Stimulated activated naive CD8-positive, alpha-beta T cell treated with anti-CD3 and anti-CD28 coated beads, Interleukin-15, amount 100 ng/mL, for 72 hours (primary cell): ENCODE results near the gene EFCAB12.
A peak's percentile ranks its signal among the peaks of the same experiment; 100 is the strongest.

Experiments used
- ATAC-seq: fragments of 150-1000 bp; cut with Tn5 transposase; 2 replicates; pipeline ENCODE4 v1.10.0; 2021; ENCODE audit warnings: mild to moderate bottlenecking, moderate library complexity
- DNase-seq, 2 donors: peaks; one replicate each; pipeline ENCODE4 v3.0.0; 2021 to 2022
- H3K27ac Mint-ChIP-seq, 2 donors: one replicate each; pipeline ENCODE4 v1.8.0; 2022; ENCODE audit warnings: mild to moderate bottlenecking in 2 of 2, mixed read lengths in 2 of 2, moderate library complexity in 2 of 2
- H3K27me3 Mint-ChIP-seq: one replicate; pipeline ENCODE4 v1.8.0; 2022; ENCODE audit warnings: mixed read lengths
- H3K4me1 Mint-ChIP-seq: one replicate; pipeline ENCODE4 v1.8.0; 2022; ENCODE audit warnings: mild to moderate bottlenecking, mixed read lengths
- H3K4me3 Mint-ChIP-seq, 2 donors: one replicate each; pipeline ENCODE4 v1.8.0; 2022; ENCODE audit warnings: mild to moderate bottlenecking in 2 of 2, mixed read lengths in 2 of 2, moderate library complexity in 1 of 2
- H3K9me3 Mint-ChIP-seq, 2 donors: one replicate each; pipeline ENCODE4 v1.8.0; 2022; ENCODE audit warnings: mixed read lengths in 2 of 2

Gene EFCAB12

DNA sequence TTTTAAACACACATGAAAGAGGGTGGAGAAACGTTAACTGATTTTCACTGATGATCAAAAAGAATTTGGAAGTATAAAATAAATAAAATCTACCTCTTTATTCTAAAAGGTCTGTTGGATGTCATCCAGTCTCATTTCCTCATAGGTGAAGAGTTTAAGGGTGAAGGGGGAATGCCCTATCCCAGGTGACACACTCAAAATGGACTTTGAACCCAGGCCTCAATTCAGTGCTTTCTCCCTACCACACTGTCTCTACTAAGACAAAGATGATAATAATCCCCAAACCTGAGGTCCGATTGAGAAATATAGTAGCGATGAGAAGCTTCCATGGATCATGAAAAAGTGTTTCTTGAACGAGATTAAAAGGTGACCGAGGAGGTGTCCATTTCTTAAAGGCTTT is 5.1 kb upstream of the EFCAB12 start:
- no peak for ATAC-seq
- H3K4me3 Mint-ChIP-seq: no peak overlapping the region
- no peak for DNase-seq
- H3K27ac Mint-ChIP-seq: no peak overlapping the region
- no peaks in the 10 kb centered on the region for H3K27me3 Mint-ChIP-seq
- H3K4me1 Mint-ChIP-seq: peaks cover 69% of the 10 kb centered on the region
- no peaks in the 10 kb centered on the region for H3K9me3 Mint-ChIP-seq

DNA sequence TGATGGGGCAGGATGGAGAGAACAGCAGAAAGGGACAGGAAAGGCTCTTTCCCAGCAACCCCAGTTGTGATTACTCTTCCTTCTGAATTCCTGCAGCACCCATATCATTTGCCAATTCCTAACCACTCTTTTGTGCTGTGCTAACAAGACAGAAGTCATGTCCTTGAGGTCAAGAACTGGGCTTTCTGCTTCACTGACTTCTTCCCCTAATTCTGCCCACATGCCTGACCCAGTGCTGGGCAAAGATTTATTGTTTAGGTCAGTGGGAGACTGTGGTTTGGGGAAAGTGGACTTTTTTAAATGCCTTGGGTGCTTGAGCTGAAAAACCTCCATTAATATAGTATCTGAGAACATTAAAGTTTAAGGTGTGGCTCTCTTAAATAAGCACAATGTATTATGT is 4.2 kb upstream of the EFCAB12 start:
- no peak for DNase-seq
- peaks cover 69% of the 10 kb centered on the region for H3K4me1 Mint-ChIP-seq

DNA sequence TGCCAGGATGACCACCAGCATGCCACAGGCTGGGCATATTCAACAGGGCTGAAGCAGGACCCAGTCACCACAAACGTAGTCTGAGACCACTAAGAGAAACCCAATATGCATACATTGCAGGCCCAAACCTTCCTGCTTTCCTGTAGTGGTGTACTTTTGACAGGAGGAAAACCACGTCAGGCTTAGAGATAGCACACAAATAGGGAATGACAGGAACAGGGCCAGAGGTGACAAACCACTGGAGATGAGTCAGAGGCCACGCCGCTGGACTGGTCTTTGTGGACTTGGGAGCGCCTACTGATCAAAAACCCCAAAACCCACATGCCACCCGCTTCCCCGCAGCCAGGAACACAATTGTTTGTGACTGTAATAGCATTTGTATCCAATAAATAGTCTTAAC is 3.6 kb upstream of the EFCAB12 start:
- H3K4me3 Mint-ChIP-seq: no peak overlapping the region

More for the DNA sequence above, 4.2 kb upstream of the EFCAB12 start:
- ATAC-seq: no peak
- no peak overlapping the region for H3K4me3 Mint-ChIP-seq
- H3K9me3 Mint-ChIP-seq: no peaks in the 10 kb centered on the region
- H3K27me3 Mint-ChIP-seq: peaks cover 6% of the 10 kb centered on the region
- no peak overlapping the region for H3K27ac Mint-ChIP-seq

DNA sequence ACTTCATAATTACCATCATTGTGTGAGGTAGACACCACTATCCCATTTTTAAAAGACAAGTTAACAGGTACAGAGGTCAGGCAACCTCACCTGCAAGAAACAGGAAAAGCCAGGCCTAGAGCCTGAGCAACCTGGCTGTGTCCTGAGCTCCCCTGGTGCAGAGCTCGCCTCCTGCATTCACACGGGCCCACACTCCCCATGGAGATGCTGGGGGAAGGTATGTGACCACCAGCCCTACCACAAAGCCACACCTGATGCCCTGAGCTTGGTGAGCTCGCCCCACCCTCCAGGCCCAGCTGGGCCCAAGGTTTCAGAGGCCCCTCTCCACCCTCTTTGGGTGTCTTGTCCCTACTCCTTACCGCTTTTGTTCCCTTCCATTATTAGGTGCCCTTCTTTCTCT is 1.2 kb upstream of the EFCAB12 start:
- DNase-seq (no peak), ATAC-seq (no peak)
- Mint-ChIP-seq H3K27ac (peak overlapping the region in 1 of 2 donors; percentile 93), H3K4me1 (peaks cover 53% of the 10 kb centered on the region), H3K27me3 (peaks cover 18% of the 10 kb centered on the region), H3K9me3 (no peaks in the 10 kb centered on the region), H3K4me3 (peak overlapping the region in 1 of 2 donors; percentile 15)

More for the DNA sequence above, 3.6 kb upstream of the EFCAB12 start:
- Mint-ChIP-seq H3K4me1 (peaks cover 69% of the 10 kb centered on the region), H3K9me3 (no peaks in the 10 kb centered on the region), H3K27me3 (peaks cover 12% of the 10 kb centered on the region), H3K27ac (no peak overlapping the region)
- no peak for DNase-seq
- ATAC-seq: no peak

DNA sequence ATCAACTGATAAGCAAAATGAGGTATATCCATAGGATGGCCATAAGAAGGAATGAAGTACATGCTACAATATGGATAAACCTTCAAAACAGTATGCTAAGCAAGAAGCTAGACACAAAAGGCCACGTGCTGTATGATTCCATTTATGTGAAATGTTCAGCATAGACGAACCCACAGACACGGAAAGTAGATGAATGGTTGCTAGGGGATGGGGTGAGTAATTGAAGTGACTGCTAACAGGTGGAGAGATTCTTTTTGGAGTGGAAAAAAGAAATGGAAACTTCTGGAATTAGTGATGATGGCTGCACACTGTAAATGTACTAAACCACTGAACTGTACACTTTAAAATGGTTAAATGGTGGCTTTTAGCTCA is 630 bp upstream of the EFCAB12 start:
- H3K4me1 Mint-ChIP-seq: peaks cover 53% of the 10 kb centered on the region
- H3K27me3 Mint-ChIP-seq: peaks cover 18% of the 10 kb centered on the region

DNA sequence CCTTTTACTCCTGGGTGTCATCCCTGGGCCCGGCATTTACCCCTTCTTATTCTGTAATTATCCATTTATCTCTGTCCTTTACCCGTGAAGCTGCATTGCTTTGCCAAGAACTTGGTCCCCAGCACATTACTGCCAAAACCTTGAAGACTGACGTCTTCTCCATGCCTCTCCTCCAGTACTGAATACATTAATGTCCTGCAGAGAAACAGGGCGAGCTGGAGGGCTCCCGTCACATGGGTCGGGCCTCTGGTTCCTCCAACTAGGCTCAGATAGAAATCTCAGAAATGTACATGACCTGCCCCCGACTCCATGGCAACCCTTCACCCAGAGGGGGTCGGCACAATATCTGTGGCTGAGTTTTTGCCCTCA is 445 bp downstream of the EFCAB12 start:
- H3K4me1 Mint-ChIP-seq: peaks cover 52% of the 10 kb centered on the region
- H3K27me3 Mint-ChIP-seq: peaks cover 18% of the 10 kb centered on the region
- H3K9me3 Mint-ChIP-seq: no peaks in the 10 kb centered on the region
- H3K27ac Mint-ChIP-seq: no peak overlapping the region
- DNase-seq: no peak
- peak overlapping the region; percentile 78 to 80 for H3K4me3 Mint-ChIP-seq
- ATAC-seq: no peak

More for the DNA sequence above, 630 bp upstream of the EFCAB12 start:
- Mint-ChIP-seq H3K9me3 (no peaks in the 10 kb centered on the region), H3K27ac (peak overlapping the region in 1 of 2 donors; percentile 97), H3K4me3 (peak overlapping the region in 1 of 2 donors; percentile 80)
- ATAC-seq: peak; percentile 31
- DNase-seq: no peak

DNA sequence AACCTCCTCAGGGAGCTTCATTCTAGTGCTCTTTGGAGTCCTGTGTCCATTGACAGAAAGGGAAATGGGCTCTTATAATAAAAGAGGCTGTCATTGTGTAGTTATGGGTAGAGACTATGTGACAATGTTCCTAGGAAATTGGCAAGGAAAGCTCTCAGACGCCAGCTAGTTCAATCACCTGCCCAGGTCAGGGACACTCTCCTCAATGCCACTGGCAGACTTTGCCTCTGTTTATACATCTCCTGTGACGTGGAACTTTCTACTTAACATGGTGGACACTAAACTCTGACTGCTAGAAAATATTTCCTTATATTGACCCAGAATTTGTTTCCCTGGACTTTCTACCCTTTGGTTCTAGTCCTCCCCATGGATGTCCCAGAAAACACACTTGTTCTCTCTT is 2.8 kb downstream of the EFCAB12 start:
- ATAC-seq: no peak
- H3K9me3 Mint-ChIP-seq: no peaks in the 10 kb centered on the region
- H3K4me3 Mint-ChIP-seq: no peak overlapping the region
- H3K4me1 Mint-ChIP-seq: peaks cover 43% of the 10 kb centered on the region
- peak overlapping the region; percentile 35 to 36 for H3K27ac Mint-ChIP-seq
- H3K27me3 Mint-ChIP-seq: peaks cover 18% of the 10 kb centered on the region
- no peak for DNase-seq

DNA sequence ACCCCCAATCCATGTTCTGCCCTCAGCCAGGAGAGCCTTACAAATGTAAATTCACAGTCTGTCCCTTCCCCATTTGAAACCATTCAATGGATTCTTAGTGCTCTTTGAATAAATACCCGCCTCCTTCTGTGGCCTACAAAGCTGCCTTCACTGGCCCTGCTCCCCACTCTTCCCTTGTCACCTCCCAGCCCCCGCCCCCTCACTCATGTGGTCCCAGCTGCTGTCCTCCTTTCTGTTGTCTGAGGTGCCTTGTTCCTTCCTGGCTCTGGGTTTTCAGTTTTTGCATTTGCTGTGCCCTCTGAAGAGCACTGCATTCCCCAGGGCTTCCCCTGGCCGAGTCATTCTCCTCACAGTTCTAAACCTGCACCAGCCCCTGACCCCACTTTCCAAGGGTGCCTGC is 3.2 kb downstream of the EFCAB12 start:
- ATAC-seq (no peak), DNase-seq (no peak)
- Mint-ChIP-seq H3K27ac (peak overlapping the region; percentile 35 to 36), H3K9me3 (no peaks in the 10 kb centered on the region), H3K4me1 (peaks cover 43% of the 10 kb centered on the region), H3K4me3 (no peak overlapping the region), H3K27me3 (peaks cover 18% of the 10 kb centered on the region)

DNA sequence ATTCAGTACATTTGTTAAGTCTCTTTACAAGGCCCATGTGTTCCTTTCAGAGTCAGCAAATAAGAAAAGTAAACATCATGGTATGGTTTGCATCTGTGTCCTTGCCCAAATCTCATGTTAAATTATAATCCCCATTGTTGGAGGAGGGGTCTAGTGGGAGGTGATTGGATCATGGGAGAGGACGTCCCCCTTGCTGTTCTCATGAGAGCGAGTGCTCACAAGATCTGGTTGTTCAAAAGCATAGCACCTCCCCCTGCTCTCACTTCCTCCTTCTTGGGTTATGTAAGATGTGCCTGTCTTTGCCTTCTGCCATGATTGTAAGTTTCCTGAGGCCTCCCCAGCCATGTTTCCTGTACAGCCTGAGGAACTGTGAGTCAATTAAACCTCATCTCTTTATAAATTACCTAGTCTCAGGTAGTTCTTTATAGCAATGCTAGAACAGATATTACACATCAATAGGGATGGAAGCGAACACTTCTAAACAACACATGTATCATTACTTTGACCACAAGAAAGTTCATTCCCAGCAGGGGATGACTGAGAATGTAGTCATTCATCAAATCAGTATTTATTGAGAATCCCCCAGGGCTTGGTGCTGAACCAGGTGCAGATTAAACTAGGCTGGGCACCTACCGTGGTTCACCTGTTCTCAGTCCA is 4.1 kb downstream of the EFCAB12 start:
- Mint-ChIP-seq H3K27ac (peak overlapping the region; percentile 3 to 54), H3K4me1 (peaks cover 35% of the 10 kb centered on the region), H3K4me3 (no peak overlapping the region), H3K9me3 (no peaks in the 10 kb centered on the region), H3K27me3 (peaks cover 18% of the 10 kb centered on the region)
- ATAC-seq (peak; percentile 39), DNase-seq (no peak)

DNA sequence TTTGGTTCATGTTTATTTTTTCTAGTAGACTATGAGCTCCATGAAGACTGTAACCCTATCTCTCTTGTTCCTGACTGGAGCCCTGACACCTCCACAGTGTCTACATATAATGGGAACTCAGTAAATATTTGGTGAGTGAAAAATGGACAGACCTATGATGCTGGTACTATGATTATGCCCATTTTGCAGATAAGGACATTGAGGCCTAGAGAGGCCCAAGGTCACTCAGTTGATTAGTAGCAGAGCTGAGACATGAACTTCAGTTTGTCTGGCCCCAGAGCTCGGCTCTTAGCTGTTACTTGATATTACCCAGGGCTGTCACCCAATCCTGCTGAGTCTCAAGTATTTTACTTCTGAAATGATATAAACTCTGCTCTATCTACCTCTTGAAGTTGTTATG is 5.5 kb downstream of the EFCAB12 start:
- DNase-seq (no peak), ATAC-seq (no peak)
- Mint-ChIP-seq H3K27ac (no peak overlapping the region), H3K9me3 (no peaks in the 10 kb centered on the region), H3K4me1 (peaks cover 21% of the 10 kb centered on the region), H3K4me3 (no peak overlapping the region), H3K27me3 (peaks cover 14% of the 10 kb centered on the region)

DNA sequence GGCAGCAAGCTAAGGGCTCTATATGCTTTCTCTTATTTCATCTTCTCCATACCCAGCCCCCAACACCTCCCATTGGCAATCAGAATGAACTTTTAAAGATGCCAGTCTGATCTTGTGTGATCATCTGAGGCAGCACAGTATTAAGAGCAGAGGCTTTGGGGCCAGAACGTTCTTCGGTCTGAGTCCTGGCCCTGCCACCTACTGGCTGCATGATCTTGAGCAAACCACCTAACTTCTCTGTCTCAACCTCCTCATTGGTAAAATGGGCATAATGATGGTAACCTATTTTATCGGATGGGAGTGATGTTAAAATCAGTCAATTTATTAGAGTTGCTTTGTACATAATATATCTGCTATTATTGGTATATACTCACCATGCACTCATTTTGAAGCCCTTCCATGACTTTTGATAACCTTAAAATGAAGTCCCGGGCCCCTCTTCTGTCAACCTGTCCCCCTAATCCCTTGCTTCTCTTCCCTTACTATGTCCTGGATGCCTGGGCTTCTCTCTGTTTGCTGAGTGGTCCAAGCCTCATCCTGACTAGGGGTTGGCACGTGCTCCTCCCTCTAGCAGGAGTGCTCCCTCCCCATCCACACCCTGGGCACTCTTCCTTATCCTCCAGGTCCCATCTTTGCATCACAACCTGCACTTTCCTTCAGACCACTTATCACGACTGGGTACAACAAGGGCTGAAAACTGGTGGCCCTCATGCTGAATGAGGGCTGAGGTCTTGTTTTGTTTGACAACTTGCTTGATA is 6.3 kb downstream of the EFCAB12 start:
- no peak overlapping the region for H3K4me3 Mint-ChIP-seq
- H3K27ac Mint-ChIP-seq: no peak overlapping the region
- H3K4me1 Mint-ChIP-seq: peaks cover 16% of the 10 kb centered on the region
- ATAC-seq (no peak), DNase-seq (no peak)
- peaks cover 7% of the 10 kb centered on the region for H3K27me3 Mint-ChIP-seq
- H3K9me3 Mint-ChIP-seq: no peaks in the 10 kb centered on the region

DNA sequence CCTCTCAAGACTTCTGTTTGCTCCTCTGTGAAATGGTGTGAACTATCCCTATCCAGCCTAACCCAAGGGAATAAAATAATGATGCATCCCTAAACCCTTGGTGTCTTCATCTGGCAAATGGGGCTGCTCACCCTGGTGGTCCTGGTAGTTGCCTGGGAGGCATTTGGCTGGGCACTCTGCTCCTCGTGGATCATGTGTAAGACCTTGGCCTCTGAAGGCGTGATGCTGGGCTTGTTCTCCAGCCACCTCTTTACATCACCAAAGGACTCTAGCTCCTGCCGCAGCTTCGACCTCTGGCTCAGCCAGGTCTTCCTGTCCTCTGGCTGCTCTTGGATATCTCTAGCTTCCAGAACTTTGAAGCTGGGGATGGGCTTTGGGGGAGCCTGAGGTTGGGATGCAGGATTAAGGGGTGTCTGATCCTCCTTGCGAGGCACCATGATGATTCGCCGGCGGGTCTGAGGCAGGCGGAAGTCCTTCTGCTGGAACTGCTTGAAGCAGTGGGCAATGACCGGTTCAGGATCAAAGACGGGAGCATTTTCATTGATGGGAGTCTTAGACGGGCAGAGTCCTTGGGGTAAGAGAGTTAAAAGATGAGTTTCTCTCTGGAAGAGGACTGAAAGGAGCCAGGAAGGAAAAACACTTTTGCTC is 7.1 kb downstream of the EFCAB12 start:
- no peak overlapping the region for H3K4me3 Mint-ChIP-seq
- H3K27me3 Mint-ChIP-seq: peaks cover 6% of the 10 kb centered on the region
- H3K4me1 Mint-ChIP-seq: peaks cover 16% of the 10 kb centered on the region
- H3K27ac Mint-ChIP-seq: no peak overlapping the region
- H3K9me3 Mint-ChIP-seq: no peaks in the 10 kb centered on the region
- ATAC-seq (no peak), DNase-seq (no peak)

DNA sequence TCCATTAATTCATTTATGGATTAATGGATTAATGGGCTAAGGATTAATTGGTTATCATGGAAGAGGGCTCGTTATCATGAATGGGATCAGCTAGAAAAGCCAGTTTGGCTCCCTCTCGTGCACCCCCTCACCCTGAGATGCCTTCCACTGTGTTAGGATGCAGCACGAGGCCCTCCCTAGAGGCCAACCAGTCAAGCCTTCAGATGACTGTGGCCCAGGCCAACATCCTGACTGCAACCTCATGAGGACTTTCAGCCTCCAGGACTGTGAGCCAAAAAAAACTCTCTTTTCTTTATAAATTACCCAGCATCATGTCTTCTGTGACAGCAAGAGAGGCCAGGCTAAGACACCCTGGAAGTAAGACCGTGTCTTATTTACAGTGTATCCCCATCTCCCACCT is 9.0 kb downstream of the EFCAB12 start:
- H3K4me1 Mint-ChIP-seq: peaks cover 6% of the 10 kb centered on the region
- H3K27ac Mint-ChIP-seq: no peak overlapping the region
- ATAC-seq: no peak
- H3K9me3 Mint-ChIP-seq: no peaks in the 10 kb centered on the region
- no peak for DNase-seq
- H3K4me3 Mint-ChIP-seq: no peak overlapping the region
- H3K27me3 Mint-ChIP-seq: no peaks in the 10 kb centered on the region

DNA sequence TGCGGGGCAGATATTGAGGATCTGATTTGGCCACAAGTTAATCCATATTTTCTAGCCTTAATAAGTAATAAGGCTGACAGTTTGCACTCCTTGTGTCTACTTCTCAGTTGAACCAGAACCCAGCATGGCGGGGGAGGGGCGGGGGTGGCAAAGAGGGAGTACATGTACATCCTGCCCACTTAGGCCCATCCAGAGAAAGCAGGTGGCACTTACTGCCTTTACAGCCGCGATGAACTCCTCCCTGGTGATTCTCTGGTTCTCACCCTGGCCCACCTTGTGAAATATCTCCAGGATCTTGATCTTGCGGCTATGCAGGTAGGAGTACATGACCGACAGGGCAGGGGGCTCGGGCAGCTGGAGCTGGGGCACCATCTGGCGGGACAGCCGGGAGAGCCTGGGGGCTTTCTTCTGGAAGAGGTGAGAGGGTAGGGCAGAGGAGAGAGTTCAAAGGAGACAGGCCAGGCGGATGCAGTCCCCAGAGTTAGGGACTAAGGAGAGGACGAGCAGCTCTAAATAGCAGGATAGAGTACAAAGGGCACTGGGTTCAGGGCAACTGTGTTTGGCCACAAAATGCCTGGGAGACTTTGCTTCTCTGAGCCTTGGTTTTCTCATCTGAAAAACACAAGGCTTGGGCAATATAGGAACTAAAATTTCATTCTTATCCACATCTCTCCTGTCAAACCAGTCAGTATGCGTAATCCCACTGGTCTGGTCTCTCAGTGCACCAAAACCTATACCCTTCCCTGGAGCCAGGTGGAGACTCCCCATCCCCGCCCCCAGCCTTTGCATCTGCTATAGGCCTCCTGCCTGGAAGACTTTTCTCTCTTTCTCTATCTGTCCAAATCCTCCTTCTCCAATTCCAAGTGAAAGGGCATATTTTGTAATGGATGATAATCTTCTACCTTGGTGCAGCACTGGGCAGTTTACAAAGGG is 10.1 kb downstream of the EFCAB12 start:
- DNase-seq (no peak), ATAC-seq (no peak)
- Mint-ChIP-seq H3K27ac (no peak overlapping the region), H3K9me3 (no peaks in the 10 kb centered on the region), H3K4me1 (no peaks in the 10 kb centered on the region), H3K4me3 (no peak overlapping the region), H3K27me3 (no peaks in the 10 kb centered on the region)

DNA sequence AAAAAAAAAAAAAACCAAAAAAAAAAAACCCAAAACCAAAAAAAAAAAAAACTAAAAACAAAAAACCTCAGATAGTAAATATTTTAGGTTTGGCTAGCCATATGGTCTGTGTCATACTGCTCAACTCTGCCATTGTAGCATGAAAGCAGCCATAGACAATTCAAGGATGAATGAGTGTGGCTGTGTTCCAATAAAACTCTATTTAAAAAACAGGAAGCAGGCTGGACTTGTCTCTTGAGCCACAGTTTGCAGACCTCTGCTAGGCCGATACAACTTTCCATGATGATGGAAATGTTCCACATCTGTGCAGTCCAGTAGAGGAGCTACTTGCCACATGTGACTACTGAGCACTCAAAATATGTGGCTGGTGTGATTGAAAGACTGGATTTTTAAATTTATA is 11.1 kb downstream of the EFCAB12 start:
- DNase-seq (no peak), ATAC-seq (no peak)
- H3K27me3 Mint-ChIP-seq: no peaks in the 10 kb centered on the region

More for the DNA sequence above, 11.1 kb downstream of the EFCAB12 start:
- Mint-ChIP-seq H3K4me3 (no peak overlapping the region), H3K9me3 (no peaks in the 10 kb centered on the region), H3K4me1 (no peaks in the 10 kb centered on the region), H3K27ac (no peak overlapping the region)
